Hindlimb muscle (tissue), 1 donor: ENCODE results near the gene ATP11A. TPM values are rescaled to one million over a fixed set of nuclear protein-coding genes. Genes with fewer than 3 reads are reported as not detected.

Experiments
- DNase-seq: peaks from one replicate; pipeline ENCODE4 v3.0.0-alpha.2; 2013
- polyA plus RNA-seq: library from polyadenylated mRNA; unstranded; fragments of 120-200 nt; gene quantifications from one replicate; pipeline ENCODE4 v1.2.1, GENCODE V29; 2013; ENCODE audit not compliant: insufficient read length

Gene ATP11A
- polyA plus RNA-seq, 1 donor, result 27.0 TPM

DNA sequence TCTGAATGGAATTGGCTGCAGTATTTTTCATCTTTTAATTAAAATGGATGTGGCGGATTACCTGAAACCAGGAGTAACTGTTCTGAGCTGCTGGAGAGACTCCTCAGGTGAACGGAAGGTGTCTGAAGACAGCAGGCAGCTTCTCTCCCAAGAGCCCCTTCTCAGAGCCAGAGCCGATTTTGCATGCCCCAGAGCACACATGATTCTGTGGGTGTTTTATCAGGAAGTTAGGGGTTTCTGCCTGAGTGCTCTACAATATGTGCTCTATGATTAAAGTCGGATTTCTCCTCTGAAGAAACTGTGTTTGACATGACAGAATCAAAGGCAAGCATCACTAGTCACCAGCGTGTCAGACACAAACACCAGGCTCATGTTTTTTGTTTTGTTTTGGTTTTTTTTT is 218.5 kb downstream of the ATP11A start:
- no peak for DNase-seq

DNA sequence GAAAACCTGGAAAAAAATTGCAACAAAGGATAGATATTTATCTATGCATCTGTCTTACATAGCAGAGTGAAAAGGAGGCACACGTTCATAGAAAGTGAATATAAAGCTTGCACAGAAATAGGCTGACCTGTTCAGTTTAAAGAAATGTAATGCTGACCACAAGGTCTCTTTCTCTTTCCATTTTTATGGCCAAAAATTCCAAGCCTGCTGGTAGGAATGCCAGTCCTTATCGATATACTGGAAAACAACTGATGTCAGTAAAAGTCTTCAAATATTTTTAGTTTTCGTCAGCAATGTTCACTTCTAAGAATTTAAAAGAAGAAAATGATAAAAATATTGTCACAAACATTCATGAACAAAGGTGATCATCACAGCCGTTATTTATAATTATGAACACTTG is 220.2 kb downstream of the ATP11A start:
- no peak for DNase-seq

DNA sequence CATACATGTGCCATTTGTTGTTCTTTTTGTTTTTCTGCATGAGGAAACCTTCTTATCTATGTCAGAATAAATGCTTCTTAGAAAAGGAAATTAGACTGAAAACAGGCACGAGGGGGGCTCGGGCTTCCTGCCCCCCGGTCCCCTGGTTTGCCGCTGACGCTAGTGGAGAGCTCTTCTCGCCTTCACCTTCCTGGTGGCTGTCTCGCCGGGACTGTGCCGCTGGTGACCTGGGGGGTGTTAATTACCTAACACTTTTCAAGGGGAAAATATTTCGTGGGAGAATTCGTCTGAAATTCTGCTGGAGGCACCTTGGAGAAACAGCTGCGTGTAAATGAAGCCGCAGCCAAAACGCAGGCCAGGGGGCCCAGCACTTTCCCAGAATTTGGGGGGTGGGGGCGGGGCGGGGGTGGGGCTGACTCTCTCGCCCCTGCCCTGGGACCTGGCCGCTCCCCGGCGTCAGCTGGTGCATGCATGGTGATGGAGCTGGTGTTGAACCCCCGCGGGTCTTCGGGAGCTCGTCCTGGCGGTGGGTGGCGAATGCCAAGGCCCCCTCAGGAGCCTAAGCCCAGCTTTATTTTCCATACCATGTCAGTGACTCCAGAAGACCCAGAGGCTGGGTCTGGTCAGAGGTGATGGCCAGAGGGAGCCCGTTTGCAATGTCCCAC is 220.9 kb downstream of the ATP11A start:
- no peak for DNase-seq

DNA sequence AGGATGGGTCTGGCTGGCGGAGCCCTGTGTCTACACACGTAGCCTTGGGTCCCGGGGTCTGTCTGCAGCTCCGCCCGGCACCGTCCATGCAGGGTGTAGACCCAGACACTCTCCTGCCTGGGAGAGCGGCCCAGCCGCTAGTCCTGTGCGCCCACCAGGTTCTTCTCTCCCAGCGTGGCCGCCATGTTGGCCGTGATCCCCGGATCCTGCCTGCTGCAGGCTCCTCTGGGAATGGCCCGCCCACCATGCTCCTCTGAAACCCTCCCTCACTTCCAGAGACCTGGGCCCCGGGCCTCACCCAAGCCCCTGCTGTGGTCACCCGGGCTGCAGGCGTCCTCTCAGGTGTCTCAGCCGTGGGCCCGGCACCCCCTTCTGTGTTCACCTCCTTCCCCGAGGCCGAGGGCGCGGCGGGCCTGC is 221.5 kb downstream of the ATP11A start:
- DNase-seq, result no peak

DNA sequence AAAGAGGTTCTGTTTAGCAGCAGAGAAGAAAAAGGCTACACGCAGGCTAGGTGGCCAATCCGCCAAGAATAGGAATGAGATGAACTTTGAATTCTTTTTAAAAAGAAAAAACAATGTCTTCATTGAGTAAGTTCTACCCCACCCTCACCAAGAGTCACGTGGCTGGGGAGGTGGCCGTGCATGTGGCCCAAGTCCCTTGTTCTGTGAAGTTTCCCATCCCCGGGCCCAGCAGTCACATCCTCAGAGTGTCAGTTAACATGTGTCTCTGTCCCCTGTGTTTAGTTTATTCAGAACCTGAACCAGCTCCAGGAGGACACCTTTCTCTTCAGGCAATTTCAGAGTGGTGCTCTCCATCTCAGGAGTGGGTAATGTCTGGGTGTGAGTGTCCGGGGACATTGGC is 222.0 kb downstream of the ATP11A start:
- no peak for DNase-seq

DNA sequence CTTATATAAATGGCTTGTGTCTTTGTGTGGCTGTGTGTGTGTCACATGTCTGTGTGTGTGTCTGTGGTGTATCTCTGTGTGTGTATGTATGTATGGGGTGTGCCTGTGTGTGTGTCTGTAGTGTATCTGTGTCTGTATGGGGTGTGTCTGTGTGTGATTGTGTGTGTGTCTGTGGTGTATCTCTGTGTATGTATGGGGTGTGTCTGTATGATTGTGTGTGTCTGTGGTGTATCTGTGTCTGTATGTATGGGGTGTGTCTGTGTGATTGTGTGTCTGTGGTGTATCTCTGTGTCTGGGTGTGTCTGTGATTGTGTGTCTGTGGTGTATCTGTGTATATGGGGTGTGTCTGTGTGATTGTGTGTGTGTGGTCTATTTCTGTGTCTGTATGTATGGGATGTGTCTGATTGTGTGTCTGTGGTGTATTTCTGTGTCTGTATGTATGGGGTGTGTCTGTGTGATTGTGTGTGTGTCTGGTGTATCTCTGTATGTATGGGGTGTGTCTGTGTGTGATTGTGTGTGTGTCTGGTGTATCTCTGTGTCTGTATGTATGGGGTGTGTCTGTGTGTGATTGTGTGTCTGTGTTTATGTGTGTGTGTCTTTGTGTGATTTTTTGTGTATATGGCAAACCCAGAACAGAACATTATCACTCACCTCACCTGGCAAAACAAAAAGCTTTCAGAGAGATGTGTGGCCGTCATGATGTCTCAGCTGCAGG is 223.0 kb downstream of the ATP11A start:
- DNase-seq, result no peak

DNA sequence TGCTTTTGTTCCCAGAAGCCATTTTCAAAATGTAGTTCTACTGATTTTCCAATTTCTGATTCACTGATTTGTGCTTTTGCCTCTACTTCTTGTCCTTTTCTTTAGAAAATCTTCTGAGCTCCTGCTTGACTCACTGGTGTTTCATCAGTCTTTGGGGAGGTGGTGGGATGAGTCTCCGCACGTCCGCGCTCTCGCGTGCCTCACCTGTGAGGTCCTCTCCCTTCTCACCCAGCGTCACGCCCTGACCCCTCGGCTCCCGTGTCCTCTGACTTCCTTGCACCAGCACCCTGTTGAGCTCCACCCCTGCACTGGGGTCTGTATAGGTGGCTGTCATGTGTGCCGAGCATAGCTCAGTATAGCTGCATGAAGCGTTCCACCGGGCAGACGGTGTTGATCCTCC is 226.5 kb downstream of the ATP11A start:
- no peak for DNase-seq

DNA sequence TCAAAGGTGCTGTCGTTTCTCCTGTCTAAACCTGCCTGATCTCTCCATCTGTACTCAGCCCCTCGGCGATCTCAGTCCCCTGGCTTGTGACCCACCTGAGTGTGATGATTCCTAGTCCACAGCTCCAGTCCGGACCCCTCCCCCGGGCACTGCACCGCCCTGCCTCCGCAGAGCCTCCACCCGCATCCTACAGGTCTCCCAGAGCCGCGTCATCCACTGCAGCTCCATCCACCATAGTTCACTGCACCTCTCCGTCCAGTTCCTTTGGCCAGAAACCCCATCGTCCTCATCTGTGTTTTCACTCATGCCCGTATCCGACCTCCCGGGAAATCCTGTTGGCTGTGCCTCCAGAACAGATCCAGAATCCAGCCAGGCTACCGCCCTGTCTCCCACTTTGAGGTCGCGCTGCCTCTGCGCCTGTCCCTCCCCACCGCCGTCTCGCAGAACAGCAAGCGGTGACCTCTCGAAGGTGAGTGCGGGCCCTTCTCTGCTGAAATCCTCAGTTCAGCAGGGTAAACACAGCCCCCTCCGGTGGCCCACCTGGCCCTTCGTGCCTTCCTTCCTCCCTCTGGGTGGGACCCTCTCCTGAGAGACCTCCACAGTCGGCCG is 227.3 kb downstream of the ATP11A start:
- DNase-seq, result no peak

DNA sequence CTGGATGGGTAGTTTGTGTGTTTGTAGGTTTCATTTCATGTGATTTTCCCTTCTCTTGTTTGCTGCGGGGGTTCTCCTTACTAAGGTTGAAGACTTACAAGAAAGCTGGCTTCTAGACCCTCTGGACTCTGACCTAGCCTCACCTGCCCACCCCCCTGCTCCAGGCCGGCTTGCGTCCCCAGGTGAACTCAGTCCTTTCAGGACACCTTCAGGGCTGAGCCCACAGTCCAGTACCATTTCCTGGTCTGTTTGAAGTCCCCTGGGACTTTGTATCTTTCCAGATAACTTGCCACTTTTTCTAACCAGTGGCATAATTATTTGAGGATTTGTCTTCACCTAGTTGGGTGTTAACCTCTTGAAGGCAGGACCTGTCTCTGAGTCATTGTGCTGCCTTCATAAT is 227.9 kb downstream of the ATP11A start:
- DNase-seq, result no peak

DNA sequence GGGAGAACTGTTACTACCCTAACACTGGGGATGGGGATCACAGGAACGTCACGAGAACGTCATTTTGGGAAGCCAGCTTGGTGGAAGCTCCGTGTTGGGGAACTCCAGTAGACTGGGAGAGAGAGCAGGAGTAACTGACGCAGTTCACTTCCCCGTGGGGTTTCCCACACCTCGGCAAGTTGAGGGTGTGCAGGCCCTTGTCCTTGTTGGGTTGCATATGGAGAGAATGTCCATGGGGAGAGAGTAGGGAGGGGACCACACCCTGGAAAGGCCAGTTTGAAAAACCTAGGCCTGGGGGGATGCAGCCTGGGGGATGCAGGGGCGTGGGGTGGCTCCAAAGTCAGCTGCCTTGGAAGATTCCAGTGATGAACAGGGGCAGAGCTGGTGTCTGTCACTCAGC is 228.4 kb downstream of the ATP11A start:
- no peak for DNase-seq

DNA sequence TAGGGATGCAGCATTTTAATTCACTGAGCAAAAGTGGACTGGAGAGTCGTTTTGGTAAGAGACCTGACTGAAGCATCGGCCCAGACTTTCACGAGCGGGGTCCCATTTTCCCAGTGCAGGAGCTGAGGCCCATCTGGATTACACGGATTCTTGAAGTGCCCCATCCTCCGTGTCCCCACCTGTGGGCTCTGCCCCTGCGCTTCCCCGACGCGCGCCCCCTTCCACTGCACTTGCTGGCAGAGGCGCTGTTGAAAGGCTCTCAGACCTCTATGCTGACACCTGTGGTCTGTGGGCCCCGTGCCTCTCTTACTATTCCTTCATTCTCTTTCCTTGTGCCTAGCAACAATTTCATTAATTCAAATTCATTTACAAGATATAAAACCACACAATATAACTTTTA is 228.9 kb downstream of the ATP11A start:
- no peak for DNase-seq

DNA sequence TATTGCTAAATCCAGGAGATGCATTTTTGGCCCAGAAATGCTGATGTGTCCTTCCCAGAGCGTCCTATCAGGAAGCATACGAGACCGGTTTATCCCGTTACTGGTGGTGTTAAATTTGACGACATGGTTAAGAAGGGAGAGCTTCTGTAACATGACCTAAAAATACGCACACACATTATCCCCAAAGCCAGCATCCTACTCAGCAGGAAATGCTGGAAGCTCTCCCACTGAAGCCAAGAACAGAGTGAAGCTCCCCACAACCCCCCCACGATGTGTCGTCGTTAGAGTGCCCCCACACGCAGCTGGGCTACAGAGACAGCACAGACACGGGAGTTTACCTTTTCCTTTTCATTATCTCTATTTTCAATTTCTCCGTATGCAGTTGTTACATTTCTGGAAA is 234.1 kb downstream of the ATP11A start:
- DNase-seq, result no peak

DNA sequence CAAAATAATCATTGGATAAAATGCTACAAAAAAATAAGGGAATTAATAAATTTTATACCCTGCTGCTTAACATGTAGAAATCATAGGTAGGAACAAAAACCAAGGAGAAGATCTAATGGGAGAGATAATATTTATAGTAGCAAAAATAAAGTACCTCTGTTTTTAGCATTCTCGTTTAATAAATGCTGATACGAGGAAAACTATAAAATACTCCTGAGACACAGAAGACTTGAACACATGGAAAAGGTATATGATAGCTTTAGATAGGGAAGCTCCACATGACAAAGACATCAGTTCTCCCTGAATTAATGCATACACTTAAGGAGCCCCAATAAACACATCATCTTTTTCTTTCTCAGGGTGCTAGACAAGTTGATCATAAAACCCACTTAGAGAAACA is 234.5 kb downstream of the ATP11A start:
- no peak for DNase-seq

DNA sequence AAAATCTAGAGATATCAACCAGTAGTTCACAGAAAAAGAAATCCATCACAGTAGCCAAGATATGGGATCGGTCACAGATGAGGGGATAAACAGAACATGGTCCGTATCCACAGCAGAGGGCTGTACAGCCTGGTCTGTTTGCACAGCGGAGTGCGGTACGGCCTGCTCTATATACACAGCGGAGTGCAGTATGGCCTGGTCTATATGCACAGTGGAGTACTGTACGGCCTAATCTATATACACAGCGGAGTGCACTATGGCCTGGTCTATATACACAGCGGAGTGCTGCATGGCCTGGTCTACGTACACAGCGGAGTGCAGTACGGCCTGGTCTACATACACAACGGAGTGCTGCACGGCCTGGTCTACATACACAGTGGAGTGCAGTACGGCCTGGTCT is 236.2 kb downstream of the ATP11A start:
- no peak for DNase-seq

DNA sequence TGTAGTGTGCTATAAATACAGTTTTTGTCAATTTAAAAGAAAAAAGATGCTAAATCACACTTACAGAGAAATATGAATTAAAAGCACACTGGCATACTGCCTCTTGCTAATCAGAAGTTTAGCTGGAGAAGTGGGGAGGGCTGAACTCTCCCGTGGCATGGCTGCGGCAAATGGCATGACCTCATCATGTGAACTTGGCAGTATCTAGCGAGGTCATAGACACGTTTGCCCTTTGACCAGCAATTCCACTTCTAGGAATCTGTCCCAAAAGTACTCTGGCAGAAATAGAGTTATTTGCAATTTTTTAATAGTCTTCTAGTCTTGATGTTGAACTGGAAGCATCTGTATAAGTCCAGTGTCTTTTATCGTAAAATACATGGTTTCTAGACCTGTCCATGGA is 237.2 kb downstream of the ATP11A start:
- no peak for DNase-seq

DNA sequence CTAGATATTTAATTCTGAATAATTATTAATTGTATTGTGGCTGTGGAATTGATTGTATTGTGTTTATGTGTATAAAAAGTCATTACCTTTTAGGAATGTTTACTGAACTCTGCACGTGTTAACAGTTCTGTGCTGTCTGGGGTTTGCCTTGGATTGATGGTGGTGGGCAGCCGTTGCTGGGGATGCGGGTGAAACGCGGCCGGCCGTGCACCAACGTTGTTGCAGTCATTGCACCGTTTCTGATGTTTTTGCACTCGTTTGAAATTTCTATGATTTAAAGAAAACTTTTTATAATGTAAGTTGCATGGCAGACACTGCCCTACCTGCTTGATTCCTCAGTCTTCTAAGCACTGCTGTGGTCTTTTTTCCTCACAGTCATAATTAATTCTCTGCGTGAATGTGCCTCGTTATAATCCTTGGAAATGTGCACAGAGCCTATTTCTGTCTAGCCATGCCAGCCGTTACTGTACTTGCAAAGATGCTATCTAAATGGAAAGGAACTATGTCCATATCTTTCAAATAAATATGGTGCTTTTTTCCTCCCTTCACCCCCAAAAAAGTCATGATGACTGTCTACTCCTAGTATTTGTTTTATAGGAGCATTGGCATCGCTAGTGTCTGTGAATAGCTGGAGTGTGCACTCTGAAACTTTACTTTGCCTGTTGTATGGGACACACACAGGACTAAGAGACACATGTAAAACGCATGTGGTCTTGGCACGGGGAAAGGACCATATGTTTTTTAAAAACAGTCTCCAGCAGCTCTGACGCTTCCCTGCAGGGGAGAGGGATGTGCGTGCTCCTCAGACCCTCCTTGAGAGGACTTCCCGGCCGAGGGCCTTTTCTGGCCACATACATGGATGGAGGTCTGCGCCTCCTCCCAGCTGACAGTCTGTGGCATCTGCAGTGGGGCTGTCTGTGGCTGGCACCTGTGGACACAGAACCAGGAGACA is 238.5 kb downstream of the ATP11A start:
- DNase-seq, result peak; percentile 54

DNA sequence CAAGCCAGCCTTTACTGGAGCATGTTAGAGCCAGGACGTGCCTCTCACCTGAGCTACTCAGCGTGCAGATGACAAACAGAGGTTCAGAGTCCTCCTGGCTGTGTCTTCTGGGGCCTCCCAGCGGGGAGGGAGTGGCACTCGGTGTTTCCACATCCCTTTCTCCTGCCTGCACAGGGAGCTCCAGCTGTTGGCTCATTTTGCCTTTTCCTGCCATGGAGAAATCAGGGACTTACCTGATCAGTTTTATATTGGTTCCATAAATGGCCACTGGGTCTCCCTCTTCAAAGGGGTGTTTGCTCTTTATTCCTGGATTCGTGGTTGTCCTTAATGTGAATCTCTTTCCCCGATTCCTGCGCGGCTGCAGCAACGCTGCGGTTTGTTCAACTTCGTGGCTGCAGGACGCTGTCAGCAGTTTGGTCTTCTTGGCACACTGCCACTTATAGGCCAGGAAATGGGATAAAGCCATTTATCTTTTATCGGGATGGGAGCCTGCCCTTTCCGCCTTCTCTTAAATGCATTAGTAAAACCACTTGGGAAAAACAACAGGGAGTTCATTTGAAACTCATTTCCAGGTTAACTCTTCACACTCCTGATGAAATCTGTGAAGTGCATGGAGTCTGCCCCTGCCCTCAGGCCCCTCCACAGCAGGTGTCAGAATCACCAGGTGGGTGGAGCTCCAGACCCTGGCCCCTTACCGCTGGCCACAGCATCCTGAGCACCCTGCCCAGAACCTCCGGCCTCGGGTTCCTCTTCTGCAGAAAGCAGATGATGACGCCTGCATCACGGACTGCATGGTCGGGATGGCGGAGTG is 239.3 kb downstream of the ATP11A start:
- DNase-seq, result no peak

DNA sequence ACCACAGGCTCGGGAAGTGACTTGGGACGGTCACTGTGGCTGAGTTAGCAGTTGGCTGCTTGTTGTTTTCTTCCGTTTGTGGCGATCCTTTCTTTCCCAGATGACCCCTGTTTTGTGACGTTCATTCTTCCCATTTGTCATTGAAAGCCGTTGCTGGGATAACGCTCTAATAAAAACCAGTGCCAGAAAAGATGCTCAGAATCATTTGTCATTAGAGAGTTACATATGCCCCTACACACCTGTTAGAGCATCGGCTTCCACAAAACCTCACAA is 239.9 kb downstream of the ATP11A start:
- no peak for DNase-seq

DNA sequence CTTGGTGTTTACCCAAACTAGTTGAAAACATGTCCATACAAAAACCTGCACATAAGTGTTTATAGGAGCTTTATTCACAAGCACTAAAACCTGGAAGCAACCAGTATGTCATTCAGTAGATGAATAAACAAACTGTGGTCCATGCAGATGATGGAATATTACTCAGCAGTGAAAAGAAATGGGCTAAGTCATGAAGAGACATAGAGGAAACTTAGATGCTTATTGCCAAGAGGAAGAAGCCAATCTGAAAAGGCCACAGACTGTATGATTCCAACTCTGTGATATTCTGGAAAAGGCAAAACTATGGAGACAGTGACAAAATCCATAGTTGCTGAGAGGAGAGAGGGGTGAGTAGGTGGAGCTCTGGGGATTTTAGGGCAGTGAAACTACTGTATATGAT is 240.4 kb downstream of the ATP11A start:
- DNase-seq, result no peak

DNA sequence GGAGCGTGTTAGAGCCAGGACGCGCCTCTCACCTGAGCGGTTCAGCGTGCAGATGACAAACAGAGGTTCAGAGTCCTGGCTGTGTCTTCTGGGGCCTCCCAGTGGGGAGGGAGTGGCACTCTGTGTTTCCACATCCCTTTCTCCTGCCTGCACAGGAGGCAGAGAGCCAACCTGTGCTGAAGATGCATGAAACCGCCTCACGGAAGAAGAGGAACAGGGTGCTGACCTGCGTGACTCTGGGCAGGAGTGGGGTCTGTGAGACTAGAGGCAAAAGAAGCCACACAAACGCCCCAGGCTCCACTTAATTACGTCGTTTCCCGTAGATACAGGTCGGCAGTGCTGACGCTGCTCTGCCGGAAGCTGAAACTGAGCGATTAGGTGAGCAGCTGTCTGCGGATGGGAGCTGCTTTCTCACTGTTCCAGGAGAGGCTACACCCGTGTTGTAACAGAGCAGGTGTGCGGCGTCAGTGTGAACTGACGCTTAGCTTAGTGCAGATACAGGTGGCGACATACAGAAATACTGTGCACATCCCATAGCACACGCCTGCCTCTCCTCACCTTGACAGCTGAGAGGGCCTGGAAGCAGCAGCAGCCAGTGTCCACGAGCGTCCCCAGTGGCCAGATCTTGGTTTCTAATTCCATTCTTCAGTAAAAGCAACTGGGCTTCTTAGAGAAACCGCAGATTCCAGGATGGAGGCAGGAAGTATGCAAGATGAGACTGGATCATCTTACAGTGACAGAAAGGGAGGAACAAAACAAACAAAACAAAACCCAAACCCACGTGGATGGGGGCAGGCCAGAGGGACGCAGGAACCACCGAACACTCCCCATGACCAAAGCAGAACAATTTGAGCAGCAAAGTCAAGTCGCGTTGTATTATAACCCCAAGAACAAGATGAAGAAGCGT is 241.4 kb downstream of the ATP11A start:
- peak; percentile 60 for DNase-seq

DNA sequence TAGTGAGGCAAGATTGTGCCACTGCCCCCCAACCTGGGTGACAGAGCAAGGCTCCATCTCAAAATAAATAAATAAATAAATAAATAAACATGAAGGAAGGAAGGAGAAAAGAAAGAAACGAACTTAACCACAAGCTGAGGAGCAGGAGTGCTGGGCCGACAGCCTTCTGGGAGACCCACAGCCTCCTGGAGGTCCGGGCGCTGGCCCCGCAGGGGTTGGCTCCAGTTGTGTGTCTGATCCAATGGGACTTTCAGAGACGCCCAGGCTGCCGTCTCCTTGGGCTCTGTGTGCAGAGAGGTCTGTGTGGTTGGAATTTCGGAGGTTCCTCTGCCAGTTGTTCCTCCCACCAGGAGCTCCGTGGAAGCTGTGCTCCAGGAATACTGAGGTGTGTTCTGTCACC is 243.1 kb downstream of the ATP11A start:
- no peak for DNase-seq
